Stimulated activated CD4-positive, alpha-beta T cell treated with anti-CD3 and anti-CD28 coated beads, Interleukin-15, amount 100 ng/mL, for 48 hours (primary cell): ENCODE results near the gene UBE3B.

Source experiments
- DNase-seq, 2 donors: peaks; one replicate each; pipeline ENCODE4 v3.0.0-alpha.2; 2020; ENCODE audit warnings: low read depth in 2 of 2

The UBE3B gene

DNA sequence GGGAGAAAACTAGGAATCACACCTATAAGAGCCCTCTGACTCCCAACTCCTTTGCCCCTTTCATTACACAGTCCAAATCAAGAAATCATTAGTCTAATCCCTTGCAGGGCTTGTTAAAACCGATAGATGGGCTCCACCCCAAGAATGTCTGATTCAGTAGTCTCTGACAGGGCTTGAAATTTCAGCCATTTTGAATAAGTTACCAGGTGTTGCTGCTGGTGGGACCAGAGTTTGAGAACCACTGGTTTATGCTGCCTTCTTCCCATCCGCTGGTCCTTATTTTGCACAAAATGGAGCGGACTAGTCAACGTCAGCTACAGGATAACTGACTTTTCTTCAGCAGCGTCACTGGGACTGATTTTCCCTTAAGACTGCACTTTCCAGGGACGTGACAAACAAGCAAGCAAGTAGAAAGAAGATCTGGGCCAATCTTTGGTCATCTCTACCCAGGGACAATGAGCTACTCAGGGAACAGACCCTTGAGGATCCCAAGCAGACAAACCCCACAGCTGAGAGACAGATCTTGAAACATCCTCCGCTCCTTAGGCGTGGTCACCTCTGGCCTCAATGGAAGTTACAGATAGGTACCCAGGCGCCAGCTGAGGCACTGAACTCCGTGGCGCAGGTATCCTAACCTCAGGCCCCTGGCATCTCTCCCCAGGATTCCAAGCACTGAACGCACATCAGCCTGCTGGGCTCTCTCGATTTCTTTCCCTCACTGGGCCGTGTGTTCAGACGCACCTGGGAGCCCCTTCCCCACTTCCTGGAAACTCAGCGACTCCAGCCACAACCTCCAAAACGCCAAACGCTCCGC lies 1.2 kb upstream of the UBE3B start:
- no peak for DNase-seq

DNA sequence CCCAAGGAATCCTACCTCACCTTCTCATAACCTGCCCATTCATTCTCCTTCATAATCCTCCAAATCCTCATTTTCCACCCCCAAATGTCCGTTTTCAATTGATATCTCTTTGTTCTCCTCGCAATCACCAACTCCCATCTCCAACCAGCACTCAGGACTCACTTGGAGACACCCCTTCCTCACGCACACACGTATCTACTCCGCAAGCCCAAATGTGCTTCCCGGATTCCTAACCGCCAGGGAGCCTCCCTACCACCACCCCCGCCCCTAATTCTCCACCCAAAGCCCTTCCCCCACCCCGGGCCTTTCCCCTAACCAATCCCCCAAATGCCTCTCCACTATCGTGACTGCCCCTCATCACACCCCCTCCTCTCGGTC lies 638 bp upstream of the UBE3B start:
- DNase-seq, result no peak

DNA sequence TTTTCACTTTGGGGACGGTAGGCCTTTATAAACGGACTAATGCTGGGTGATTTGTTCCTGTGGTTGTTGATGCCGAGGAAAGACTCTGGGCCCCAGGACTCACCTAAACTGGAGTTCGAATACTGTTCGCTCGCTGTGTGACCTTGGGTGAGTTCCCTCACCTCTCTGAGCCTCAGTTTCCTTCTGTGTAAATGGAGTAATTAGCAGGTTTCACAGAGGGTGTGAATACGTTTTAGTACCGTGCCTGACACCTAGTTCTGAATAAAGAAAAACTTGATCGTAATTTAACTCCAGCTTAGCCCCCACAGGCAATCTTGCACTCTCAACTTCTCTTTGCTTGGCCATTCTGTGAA lies 505 bp downstream of the UBE3B start:
- DNase-seq, result no peak

DNA sequence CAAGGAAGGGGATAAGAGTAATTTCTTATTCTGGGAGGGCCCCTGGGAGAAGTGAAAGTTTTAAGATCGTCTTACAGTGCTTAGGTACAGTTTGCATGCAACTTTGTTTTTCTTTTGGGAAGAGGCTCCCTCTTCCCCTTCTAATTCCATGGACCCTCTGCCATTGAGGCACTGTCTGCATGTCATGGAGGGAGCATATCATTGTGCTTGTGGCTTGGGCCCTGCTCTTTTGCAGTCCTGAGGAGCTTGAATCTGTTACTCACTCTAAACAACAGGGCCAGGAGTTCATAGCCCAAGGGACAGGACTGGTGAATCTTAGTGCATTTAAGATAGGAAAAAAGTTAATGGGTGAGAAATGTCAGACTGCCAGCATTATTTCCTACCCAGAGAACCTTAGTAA lies 2.3 kb downstream of the UBE3B start:
- no peak for DNase-seq

GRCh38 chr12:109480356-109480755 lies 2.9 kb downstream of the UBE3B start:
- no peak for DNase-seq

- no peak for DNase-seq
Measured at GRCh38 chr12:109481863-109482262, 4.4 kb downstream of the UBE3B start.

DNA sequence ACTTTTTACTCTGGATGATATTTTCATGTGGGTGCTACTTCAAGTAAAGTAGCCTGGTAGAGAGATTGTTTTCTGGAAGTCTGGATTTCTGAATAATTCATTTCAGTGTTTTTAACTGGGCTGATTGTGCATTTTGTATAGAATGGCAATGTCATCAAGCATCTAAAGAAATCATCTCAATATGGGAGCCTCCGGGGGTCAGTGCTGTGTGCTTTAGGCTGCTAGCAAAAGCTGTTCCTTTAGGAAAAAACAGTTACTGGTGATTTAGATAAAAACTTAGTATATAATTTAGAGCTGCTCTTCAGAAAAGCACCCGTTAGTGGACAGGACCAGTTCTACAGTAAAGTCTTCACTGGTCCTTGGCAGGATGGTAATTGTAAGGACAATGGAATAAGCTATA lies 5.1 kb downstream of the UBE3B start:
- DNase-seq, result no peak

DNA sequence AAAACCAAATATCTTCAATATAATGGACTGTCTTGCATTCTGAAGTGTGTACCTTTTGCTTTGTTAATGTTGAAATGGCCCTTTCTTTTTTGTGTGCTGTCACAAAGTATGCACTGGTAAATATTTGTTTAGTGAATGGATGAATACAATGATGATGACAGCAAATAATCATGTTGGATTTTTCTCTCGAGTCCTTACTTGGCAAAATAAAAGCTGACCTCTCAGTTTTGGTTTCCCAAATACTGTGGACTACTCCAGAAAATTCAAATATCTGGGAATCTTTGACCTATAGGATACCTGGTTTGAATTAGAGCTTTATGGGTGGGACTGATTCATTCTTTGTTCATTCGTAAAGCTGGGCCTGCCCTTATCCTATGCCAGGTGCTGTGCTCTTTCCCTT lies 5.5 kb downstream of the UBE3B start:
- DNase-seq, result no peak

DNA sequence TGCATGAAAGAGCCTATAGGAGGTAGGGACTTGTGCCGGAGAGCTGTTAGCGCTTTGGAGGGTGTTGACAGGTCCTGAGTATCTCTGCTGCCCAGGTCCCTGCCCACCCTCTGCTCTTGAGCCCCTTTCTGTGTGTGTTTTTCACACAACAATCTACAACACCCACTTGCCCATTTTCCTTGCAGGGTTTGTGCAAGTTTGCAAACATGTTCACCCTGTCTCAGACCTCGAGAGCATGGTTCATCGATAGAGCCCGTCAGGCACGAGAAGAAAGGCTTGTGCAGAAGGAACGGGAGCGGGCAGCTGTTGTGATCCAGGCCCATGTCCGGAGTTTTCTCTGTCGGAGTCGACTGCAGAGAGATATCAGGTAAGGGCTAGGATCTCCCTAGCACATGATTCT lies 5.9 kb downstream of the UBE3B start:
- no peak for DNase-seq

- no peak for DNase-seq
Measured at GRCh38 chr12:109485201-109485600, 7.8 kb downstream of the UBE3B start.

DNA sequence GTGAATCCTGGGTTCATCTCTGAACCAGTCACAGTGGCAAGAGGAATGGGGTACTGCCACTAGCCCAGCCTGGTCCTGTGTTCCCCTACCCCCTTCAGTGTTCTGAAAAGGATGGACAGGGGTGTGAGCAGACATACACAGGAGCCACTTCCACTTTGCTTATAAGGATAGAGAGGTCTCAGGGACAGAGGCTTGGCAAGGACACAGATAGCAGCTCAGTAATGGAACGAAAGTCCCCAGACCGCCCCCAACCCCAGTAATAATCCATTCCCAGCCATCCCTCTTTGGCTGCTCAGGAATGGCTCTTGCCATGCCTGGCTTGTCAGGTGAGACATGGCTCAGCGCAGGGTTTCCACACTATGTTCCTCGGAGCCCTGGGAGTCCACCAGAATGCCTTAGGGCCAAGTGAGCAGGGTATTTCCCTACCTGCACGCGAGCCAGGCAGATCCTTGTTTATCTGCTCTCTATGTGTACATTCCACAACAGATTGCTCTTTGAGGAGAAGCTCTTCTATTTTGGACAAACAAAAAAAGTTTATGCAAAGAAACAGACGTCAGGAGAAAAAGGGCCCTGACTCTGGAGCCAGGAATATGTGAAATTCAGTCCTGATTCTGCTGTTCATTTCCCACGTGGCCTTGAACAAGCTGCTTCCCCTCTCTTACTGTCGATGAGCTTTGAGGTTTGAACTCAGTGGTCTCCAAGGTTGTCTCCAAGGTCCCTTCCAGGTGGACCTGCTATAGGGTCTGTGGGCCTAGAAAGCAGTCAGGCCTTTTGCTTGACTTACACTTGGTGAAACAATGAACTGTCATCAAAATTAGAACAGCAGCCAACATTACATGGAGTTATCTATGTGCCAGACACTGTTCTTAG lies 10.0 kb downstream of the UBE3B start:
- no peak for DNase-seq

DNA sequence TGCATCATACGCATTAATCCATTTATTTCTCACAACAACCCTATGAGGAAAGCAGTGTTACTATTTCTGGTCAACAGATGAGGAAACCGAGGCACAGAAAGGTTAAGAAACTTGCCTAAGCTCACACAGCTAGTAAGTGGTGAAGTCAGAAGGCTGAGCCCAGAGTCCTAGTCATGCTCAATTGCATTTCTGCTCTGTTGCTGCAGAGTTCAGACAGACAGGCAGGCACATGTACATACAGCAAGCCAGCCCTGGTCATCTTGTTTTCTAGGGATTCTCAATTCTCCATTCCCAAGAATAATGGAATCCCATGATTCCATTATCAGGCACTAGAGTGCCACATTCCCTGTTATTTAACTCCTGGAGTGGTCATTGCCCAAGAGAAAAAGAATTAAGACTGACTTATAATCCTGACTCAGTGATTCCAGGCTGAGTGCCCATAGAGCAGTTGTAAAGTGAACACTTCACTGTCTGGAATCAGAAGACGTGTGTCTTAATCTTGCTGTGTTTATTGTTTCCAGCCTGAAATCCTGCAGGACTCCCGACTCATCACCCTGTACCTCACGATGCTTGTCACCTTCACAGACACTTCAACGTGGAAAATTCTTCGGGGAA lies 10.7 kb downstream of the UBE3B start:
- DNase-seq, result no peak

DNA sequence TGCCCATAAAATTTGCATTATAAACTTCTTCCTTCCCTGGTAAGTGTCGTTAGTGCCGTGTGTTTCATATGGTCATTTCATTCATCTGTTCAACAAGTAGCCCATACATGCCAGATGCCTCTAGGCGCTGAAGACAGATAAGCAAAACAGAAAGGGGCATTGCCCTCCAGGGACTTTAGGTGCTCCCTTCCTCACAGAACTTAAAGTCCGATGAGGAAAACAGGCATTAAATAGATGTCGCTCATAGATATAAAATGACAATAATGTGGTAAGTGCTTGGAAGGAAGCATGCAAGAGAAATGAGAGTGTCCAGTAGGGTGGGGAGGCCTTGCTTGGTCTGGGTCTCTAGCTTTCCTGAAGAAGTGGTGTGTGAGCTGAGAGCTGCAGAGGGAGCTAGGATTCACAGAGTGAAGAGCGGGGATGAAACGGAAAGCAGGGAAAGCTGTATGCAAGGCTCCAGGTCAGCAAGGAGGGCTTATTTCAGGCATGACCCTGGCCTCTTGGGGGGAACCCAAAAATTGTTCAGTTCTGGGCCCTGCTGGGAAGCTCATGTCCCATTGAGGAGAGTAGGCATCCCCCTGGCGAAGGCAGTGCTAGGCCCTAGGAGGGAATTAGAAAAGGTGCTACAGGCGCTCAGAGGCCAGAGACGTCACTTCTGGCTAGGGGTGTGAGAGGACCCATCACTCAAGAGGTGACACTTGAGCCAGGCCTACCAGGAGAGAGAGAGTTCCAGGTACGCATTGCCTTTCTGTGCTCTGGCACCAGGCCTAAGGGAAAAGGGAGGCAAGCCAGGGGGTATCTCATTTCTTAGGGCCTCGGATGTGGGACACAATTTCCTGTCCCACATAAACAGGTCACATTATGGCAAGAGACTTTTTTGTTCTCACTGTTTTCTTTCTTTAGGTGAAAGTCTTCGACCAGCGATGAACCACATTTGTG lies 11.9 kb downstream of the UBE3B start:
- DNase-seq, result no peak

DNA sequence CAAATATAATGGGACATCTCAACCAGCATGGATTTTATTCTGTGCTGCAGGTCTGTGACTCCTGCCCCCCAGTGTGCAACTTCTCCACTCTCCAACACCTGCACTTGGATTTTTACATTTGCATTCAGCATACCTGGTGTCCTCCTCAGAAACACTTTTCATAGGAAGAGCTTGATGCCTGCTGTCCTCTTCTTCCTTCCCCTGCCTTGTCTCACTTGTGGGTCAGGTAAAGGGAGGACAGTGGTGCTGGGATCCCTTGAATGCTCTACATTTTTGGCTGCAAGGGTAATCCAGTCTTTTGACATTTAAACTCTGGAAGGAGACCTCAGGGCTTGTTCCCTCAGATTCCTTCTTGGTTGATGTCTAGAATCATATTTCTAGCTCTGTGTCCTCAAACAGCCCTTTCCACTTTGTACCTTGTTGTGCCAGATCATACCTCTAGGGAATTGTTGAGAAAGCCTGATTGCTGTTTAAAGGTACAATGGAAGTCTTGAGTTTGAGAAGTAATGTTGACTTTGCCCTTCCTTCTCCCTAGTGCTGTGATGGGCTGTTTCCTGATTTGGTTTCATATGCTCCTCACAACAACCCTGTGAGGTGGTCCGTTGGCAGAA lies 12.6 kb downstream of the UBE3B start:
- no peak for DNase-seq

DNA sequence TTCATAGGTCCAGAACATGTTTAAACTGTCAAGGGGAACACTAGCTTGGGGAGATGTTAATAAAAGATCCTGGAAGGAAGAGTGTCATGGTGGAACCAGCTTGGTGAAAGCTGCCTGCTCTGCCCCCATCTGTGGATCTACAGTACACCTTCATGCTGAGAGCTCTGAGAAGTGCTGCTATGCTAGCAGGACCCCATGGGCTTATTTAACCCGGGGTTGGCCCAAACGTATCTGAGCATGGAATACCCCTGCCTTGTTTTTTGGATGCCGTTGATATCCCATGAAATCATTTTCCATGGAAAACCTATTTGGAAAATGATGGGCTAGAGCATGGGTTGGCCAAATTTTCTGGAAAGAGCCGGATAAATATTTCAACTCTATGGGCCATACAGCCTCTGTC lies 14.2 kb downstream of the UBE3B start:
- DNase-seq, result no peak

DNA sequence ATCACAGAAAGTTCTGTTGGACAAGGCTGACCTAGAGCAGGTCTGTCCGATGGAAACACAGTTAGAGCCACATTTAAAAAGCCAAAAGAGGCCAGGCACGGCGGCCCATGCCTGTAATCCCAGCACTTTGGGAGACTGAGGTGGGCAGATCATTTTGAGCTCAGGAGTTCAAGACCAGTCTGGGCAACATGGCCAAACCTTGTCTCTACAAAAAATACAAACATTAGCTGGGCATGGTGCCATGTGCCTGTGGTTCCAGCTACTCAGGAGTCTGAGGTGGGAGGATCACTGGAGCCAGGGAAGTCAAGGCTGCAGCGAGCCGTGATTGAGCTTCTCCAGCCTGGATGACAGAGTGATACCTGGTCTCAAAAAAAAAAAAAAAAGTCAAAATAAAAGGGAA lies 14.9 kb downstream of the UBE3B start:
- no peak for DNase-seq

GRCh38 chr12:109493090-109493489 lies 15.7 kb downstream of the UBE3B start:
- no peak for DNase-seq

DNA sequence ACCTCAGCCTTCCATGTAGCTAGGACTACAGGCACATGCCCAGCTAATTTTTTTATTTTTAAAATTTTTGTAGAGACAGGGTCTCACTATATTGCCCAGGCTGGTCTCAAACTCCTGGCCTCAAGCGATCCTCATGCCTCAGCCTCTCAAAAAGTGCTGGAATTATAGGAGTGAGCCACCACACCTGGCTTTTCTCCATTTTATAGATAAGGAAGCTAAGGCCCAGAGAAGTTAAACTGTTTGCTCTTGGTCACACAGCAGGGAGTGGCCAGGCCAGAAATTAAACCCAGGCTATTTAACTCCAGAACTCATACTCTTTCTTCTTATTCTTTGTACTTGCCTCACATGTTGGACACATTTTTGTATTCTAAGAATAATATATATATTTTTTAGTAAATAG lies 16.5 kb downstream of the UBE3B start:
- DNase-seq, result no peak

DNA sequence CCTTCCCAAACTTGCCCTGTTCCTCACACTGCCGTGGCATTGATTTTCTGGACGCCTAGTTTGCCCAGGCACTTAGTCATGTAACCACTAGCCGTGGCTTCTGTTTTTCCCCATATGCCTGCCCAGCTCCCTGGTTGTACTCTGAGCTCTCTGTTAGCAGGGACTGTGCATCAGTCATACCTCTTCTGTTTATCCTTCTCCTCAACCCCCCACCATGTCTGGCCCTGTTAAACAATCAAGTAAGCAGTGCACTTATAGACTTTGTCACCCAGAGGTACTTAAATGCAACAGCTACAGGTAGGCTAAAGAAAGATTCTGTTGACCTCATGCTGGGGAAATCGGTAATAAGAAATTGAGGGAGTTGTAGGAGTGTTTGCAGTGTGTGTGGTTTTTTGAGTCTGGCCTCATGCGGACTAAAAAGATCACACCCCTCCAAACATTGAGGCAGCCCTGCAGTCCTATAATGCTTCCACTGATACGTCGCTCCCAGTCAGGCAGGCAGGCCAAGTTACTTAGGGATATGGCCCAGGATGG lies 17.0 kb downstream of the UBE3B start:
- DNase-seq, result no peak

DNA sequence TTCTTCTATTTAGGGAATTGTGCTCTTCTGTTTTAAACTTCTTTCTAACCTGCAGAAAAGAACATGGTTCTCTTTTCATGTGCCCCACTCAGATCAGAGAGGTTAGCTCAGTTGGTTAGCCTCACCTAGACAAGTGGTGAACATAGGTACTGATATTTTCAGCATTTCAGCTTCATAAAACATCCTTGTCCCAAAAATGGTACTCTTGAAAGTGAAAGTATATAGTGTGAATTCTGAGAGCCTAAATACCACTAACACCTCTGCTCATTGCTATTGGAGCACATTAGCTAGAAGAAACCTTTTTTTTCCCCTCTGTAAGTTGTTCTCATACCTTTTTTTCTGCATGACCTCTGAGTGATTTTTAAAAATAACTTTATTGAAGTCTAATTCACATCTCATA lies 17.6 kb downstream of the UBE3B start:
- no peak for DNase-seq

DNA sequence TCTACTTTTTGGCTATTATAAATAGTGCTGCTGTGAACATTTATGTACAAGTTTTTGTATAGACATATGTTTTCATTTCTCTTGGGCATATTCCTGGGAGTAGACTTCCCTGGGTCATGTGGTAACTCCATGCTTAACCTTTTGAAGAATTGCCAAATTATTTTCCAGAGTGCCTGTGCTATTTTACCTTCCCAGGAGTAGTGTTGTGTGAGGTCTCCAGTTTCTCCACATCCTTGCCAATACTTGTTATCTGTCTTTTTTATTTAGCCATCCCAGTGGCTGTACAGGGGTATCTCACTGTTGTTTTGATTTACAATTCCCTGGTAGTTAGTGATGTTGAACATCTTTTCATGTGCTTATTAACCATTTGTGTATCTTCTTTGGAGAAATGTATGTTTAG lies 18.9 kb downstream of the UBE3B start:
- DNase-seq, result no peak
